CD4-positive, alpha-beta T cell treated with Interferon alpha-2 for 1 hour (primary cell): ENCODE measurements around the gene MCEMP1.
A peak's percentile ranks its signal among the peaks of the same experiment; 100 is the strongest.

Experiments
- DNase-seq, 2 donors: peaks; one replicate each; pipeline ENCODE4 v3.0.0-alpha.2; 2020 to 2022

Gene MCEMP1

GRCh38 chr19:7676854-7677253 lies at the start of gene MCEMP1:
TSS of gene MCEMP1 (plus strand) at chr19:7677090. CDS start at chr19:7677121, 31 bp downstream.
- DNase-seq = no peak

GRCh38 chr19:7627166-7627565 lies 49.7 kb upstream of the MCEMP1 start:
- DNase-seq = no peak

GRCh38 chr19:7628589-7629311 lies 48.1 kb upstream of the MCEMP1 start:
- DNase-seq = peak in 1 of 2 donors; percentile 9

- peak; percentile 98 for DNase-seq
These were observed 47.4 kb upstream of the MCEMP1 start, which contains the start of the genes PET100 and XAB2 for GRCh38 chr19:7629347-7630054. TSS of gene PET100 (plus strand) at chr19:7629793. CDS start at chr19:7629834, 41 bp downstream. TSS of gene XAB2 (minus strand) at chr19:7629545. CDS start at chr19:7629527, 18 bp downstream.

GRCh38 chr19:7631577-7631976 lies 45.3 kb upstream of the MCEMP1 start:
- DNase-seq = no peak

GRCh38 chr19:7632340-7633203 lies 44.3 kb upstream of the MCEMP1 start:
- no peak for DNase-seq

GRCh38 chr19:7633698-7634097 lies 43.2 kb upstream of the MCEMP1 start, which contains the start of gene PCP2:
TSS of gene PCP2 (minus strand) at chr19:7633719. CDS start at chr19:7633457, 262 bp downstream.
- no peak for DNase-seq

GRCh38 chr19:7635670-7636069 lies 41.2 kb upstream of the MCEMP1 start:
- DNase-seq = no peak

- DNase-seq = no peak
These were observed 40.6 kb upstream of the MCEMP1 start for GRCh38 chr19:7636317-7636690.

GRCh38 chr19:7636691-7637373 lies 40.1 kb upstream of the MCEMP1 start, which contains the start of gene STXBP2:
TSS of gene STXBP2 (plus strand) at chr19:7637110. CDS start at chr19:7637150, 40 bp downstream.
- DNase-seq = peak; percentile 92 to 96

GRCh38 chr19:7637374-7638256 lies 39.3 kb upstream of the MCEMP1 start:
- DNase-seq = peak; percentile 37 to 51

GRCh38 chr19:7638802-7639465 lies 38.0 kb upstream of the MCEMP1 start:
- DNase-seq = no peak

- no peak for DNase-seq
These were observed 37.0 kb upstream of the MCEMP1 start for GRCh38 chr19:7639863-7640348.

GRCh38 chr19:7640803-7641202 lies 36.1 kb upstream of the MCEMP1 start:
- DNase-seq = no peak

GRCh38 chr19:7641290-7642276 lies 35.3 kb upstream of the MCEMP1 start:
- no peak for DNase-seq

GRCh38 chr19:7642295-7643030 lies 34.4 kb upstream of the MCEMP1 start:
- DNase-seq = no peak

GRCh38 chr19:7643031-7643415 lies 33.9 kb upstream of the MCEMP1 start:
- no peak for DNase-seq
